Activated naive CD4-positive, alpha-beta T cell treated with anti-CD3 and anti-CD28 coated beads, Interleukin-2, amount 10 ng/mL, durations not matched to agents 7 days and 5 days (primary cell): ENCODE data around the gene SLC39A10.
A peak's percentile ranks its signal among the peaks of the same experiment; 100 is the strongest.
"Not testable (repeated sequence)": the region's sequence is repeated elsewhere in the genome, so short reads cannot be mapped to it uniquely, and the experiment has no call there.

Source experiments
- CTCF ChIA-PET: fragments of 350-600 bp; sonication (Branson Sonifier 250); formaldehyde crosslinking; loops from one replicate; lab custom pipeline; 2021; ENCODE audit warnings: antibody characterized with exemption; lab: Charles Lee
- DNase-seq: peaks from one replicate; pipeline ENCODE4 v3.0.0-alpha.2; 2020
- H3K27ac Mint-ChIP-seq: one replicate; pipeline ENCODE4 v1.8.0; 2021; ENCODE audit warnings: mild to moderate bottlenecking, moderate library complexity, mixed read lengths
- H3K27me3 Mint-ChIP-seq: one replicate; pipeline ENCODE4 v1.8.0; 2021; ENCODE audit warnings: mild to moderate bottlenecking, mixed read lengths
- H3K36me3 Mint-ChIP-seq: one replicate; pipeline ENCODE4 v1.8.0; 2021; ENCODE audit warnings: mixed read lengths
- H3K4me1 Mint-ChIP-seq: one replicate; pipeline ENCODE4 v1.8.0; 2021; ENCODE audit warnings: mixed read lengths
- H3K4me3 Mint-ChIP-seq: one replicate; pipeline ENCODE4 v1.8.0; 2021; ENCODE audit warnings: mild to moderate bottlenecking, moderate library complexity, mixed read lengths
- H3K9me3 Mint-ChIP-seq: one replicate; pipeline ENCODE4 v1.8.0; 2021; ENCODE audit warnings: mixed read lengths

SLC39A10 gene

GRCh38 chr2:195656161-195656858, 716 bp upstream of the SLC39A10 start:
- no peak for DNase-seq
- H3K36me3 Mint-ChIP-seq = peaks cover 36% of the 10 kb centered on the region
- CTCF ChIA-PET = interaction anchor here (1.0 to 1.5 kb wide), 8 partner anchors 8 to 158 kb away, joined by 3 to 13 read pairs (median 4); no protein-coding TSS in a partner anchor
- peak overlapping the region; percentile 98 for H3K4me3 Mint-ChIP-seq
- peak overlapping the region; percentile 100 for H3K27ac Mint-ChIP-seq
- H3K27me3 Mint-ChIP-seq = peaks cover 13% of the 10 kb centered on the region
- peaks cover 16% of the 10 kb centered on the region for H3K4me1 Mint-ChIP-seq
- H3K9me3 Mint-ChIP-seq = peaks cover 5% of the 10 kb centered on the region

- CTCF ChIA-PET = interaction anchor here (1.6 to 4.1 kb wide), 2 partner anchors 114 to 124 kb away, joined by 4 to 54 read pairs; no protein-coding TSS in a partner anchor
These were observed 861 bp downstream of the SLC39A10 start for GRCh38 chr2:195657634-195658540.

GRCh38 chr2:195658541-195658890, 1.5 kb downstream of the SLC39A10 start:
- CTCF ChIA-PET = interaction anchor here (1.6 to 4.1 kb wide), 3 partner anchors 115 to 127 kb away, joined by 4 to 54 read pairs (median 5); no protein-coding TSS in a partner anchor
- Mint-ChIP-seq H3K9me3 (no peaks in the 10 kb centered on the region), H3K4me1 (peaks cover 30% of the 10 kb centered on the region), H3K4me3 (peak overlapping the region; percentile 98), H3K27me3 (peaks cover 13% of the 10 kb centered on the region), H3K36me3 (peaks cover 45% of the 10 kb centered on the region), H3K27ac (peak overlapping the region; percentile 100)
- peak; percentile 22 for DNase-seq

More at GRCh38 chr2:195657634-195658540, 861 bp downstream of the SLC39A10 start:
- Mint-ChIP-seq H3K27ac (peak overlapping the region; percentile 100), H3K9me3 (no peaks in the 10 kb centered on the region), H3K4me1 (peaks cover 27% of the 10 kb centered on the region), H3K27me3 (peaks cover 13% of the 10 kb centered on the region), H3K4me3 (peak overlapping the region; percentile 98), H3K36me3 (peaks cover 42% of the 10 kb centered on the region)
- peak; percentile 85 for DNase-seq

- DNase-seq = peak; percentile 34
These were observed 2.1 kb downstream of the SLC39A10 start for GRCh38 chr2:195659114-195659513.

GRCh38 chr2:195659982-195660890, 3.2 kb downstream of the SLC39A10 start:
- Mint-ChIP-seq H3K4me3 (peak overlapping the region; percentile 98), H3K27me3 (peaks cover 13% of the 10 kb centered on the region), H3K36me3 (peaks cover 46% of the 10 kb centered on the region), H3K9me3 (no peaks in the 10 kb centered on the region), H3K4me1 (peaks cover 38% of the 10 kb centered on the region), H3K27ac (peak overlapping the region; percentile 100)
- DNase-seq = peak; percentile 89
- CTCF ChIA-PET = interaction anchor here (0.8 to 4.1 kb wide), 36 partner anchors 9 to 408 kb away, joined by 3 to 54 read pairs (median 4); partner anchors contain the start of gene DNAH7

More at GRCh38 chr2:195659114-195659513, 2.1 kb downstream of the SLC39A10 start:
- CTCF ChIA-PET = interaction anchor here (1.1 to 4.1 kb wide), 13 partner anchors 25 to 409 kb away, joined by 3 to 54 read pairs (median 5); partner anchors contain the start of gene DNAH7
- Mint-ChIP-seq H3K27me3 (peaks cover 13% of the 10 kb centered on the region), H3K4me1 (peaks cover 33% of the 10 kb centered on the region), H3K9me3 (no peaks in the 10 kb centered on the region), H3K4me3 (peak overlapping the region; percentile 98), H3K36me3 (peaks cover 45% of the 10 kb centered on the region), H3K27ac (peak overlapping the region; percentile 100)

- CTCF ChIA-PET = interaction anchor here (0.6 to 2.0 kb wide), 2 partner anchors 123 to 405 kb away, joined by 3 to 6 read pairs; no protein-coding TSS in a partner anchor
- Mint-ChIP-seq H3K36me3 (peaks cover 42% of the 10 kb centered on the region), H3K4me1 (peaks cover 31% of the 10 kb centered on the region), H3K9me3 (no peaks in the 10 kb centered on the region), H3K4me3 (no peak overlapping the region), H3K27ac (peak overlapping the region; percentile 60), H3K27me3 (peaks cover 10% of the 10 kb centered on the region)
- DNase-seq = no peak
These were observed 5.1 kb downstream of the SLC39A10 start for GRCh38 chr2:195662138-195662537.

- peaks cover 2% of the 10 kb centered on the region for H3K27me3 Mint-ChIP-seq
- H3K4me1 Mint-ChIP-seq = peaks cover 33% of the 10 kb centered on the region
- H3K27ac Mint-ChIP-seq = peak overlapping the region; percentile 9
- DNase-seq = no peak
- H3K36me3 Mint-ChIP-seq = peaks cover 36% of the 10 kb centered on the region
- H3K4me3 Mint-ChIP-seq = no peak overlapping the region
- no peaks in the 10 kb centered on the region for H3K9me3 Mint-ChIP-seq
- CTCF ChIA-PET = interaction anchor here (2.0 kb wide), 1 partner anchor 404 kb away, joined by 6 read pairs; no protein-coding TSS in a partner anchor
These were observed 6.0 kb downstream of the SLC39A10 start for GRCh38 chr2:195663007-195663406.

GRCh38 chr2:195664528-195664927, 7.5 kb downstream of the SLC39A10 start:
- H3K36me3 Mint-ChIP-seq = peaks cover 21% of the 10 kb centered on the region
- no peak for DNase-seq
- H3K4me3 Mint-ChIP-seq = no peak overlapping the region
- H3K27me3 Mint-ChIP-seq = no peaks in the 10 kb centered on the region
- no peak overlapping the region for H3K27ac Mint-ChIP-seq
- CTCF ChIA-PET = interaction anchor here (0.8 to 3.6 kb wide), 7 partner anchors 8 to 403 kb away, joined by 3 to 12 read pairs (median 4); partner anchors contain the start of gene SLC39A10
- no peaks in the 10 kb centered on the region for H3K9me3 Mint-ChIP-seq
- peaks cover 33% of the 10 kb centered on the region for H3K4me1 Mint-ChIP-seq

GRCh38 chr2:195665153-195665552, 8.1 kb downstream of the SLC39A10 start:
- peaks cover 16% of the 10 kb centered on the region for H3K36me3 Mint-ChIP-seq
- H3K4me1 Mint-ChIP-seq = peaks cover 33% of the 10 kb centered on the region
- H3K4me3 Mint-ChIP-seq, H3K27ac Mint-ChIP-seq, DNase-seq, H3K9me3 Mint-ChIP-seq, H3K27me3 Mint-ChIP-seq: not testable (repeated sequence)
- CTCF ChIA-PET = interaction anchor here (0.8 to 3.6 kb wide), 7 partner anchors 9 to 1200 kb away, joined by 3 to 12 read pairs (median 4); partner anchors contain the start of gene SLC39A10

GRCh38 chr2:195666113-195666712, 9.2 kb downstream of the SLC39A10 start:
- no peak overlapping the region for H3K4me3 Mint-ChIP-seq
- CTCF ChIA-PET = interaction anchor here (0.8 to 3.6 kb wide), 6 partner anchors 10 to 1201 kb away, joined by 3 to 12 read pairs (median 3); no protein-coding TSS in a partner anchor

GRCh38 chr2:195667974-195668373, 10.9 kb downstream of the SLC39A10 start:
- no peak for DNase-seq
- peaks cover 12% of the 10 kb centered on the region for H3K36me3 Mint-ChIP-seq
- no peaks in the 10 kb centered on the region for H3K27me3 Mint-ChIP-seq
- no peak overlapping the region for H3K27ac Mint-ChIP-seq
- H3K4me1 Mint-ChIP-seq = peaks cover 17% of the 10 kb centered on the region
- CTCF ChIA-PET = interaction anchor here (1.6 kb wide), 1 partner anchor 174 kb away, joined by 3 read pairs; no protein-coding TSS in a partner anchor
- H3K4me3 Mint-ChIP-seq = no peak overlapping the region
- H3K9me3 Mint-ChIP-seq = no peaks in the 10 kb centered on the region

More at GRCh38 chr2:195666113-195666712, 9.2 kb downstream of the SLC39A10 start:
- H3K9me3 Mint-ChIP-seq = no peaks in the 10 kb centered on the region
- H3K36me3 Mint-ChIP-seq = peaks cover 12% of the 10 kb centered on the region
- H3K4me1 Mint-ChIP-seq = peaks cover 30% of the 10 kb centered on the region
- no peaks in the 10 kb centered on the region for H3K27me3 Mint-ChIP-seq
- H3K27ac Mint-ChIP-seq = no peak overlapping the region
- no peak for DNase-seq

GRCh38 chr2:195670191-195670590, 13.2 kb downstream of the SLC39A10 start:
- no peak for DNase-seq
- Mint-ChIP-seq H3K4me1 (peaks cover 7% of the 10 kb centered on the region), H3K27ac (no peak overlapping the region), H3K36me3 (peaks cover 11% of the 10 kb centered on the region), H3K27me3 (no peaks in the 10 kb centered on the region), H3K9me3 (no peaks in the 10 kb centered on the region), H3K4me3 (no peak overlapping the region)
- CTCF ChIA-PET = no interaction called here
